ENCODE results near the gene C21orf91.
A peak's percentile ranks its signal among the peaks of the same experiment; 100 is the strongest.

- no peak for TF ChIP-seq CTCF (IDR thresholded peaks at IDR 0.05)
- TF ChIP-seq POLR2A (IDR thresholded peaks at IDR 0.05) = peak in 3 of 4 donors; percentile 85 to 98 (median 98)
Measured at GRCh38 chr21:17819114-17819876, at the start of gene C21orf91.

Data from upper lobe of left lung (tissue), 4 donors.